Activated T-helper 9 cell treated with anti-CD3 and anti-CD28 coated beads, Interleukin-2, amount 50 U/mL, for 16 hours (primary cell): ENCODE data around the gene GALNT4.

Source experiments
- DNase-seq: peaks from one replicate; pipeline ENCODE4 v3.0.0-alpha.2; 2020; ENCODE audit warnings: low read depth

GALNT4 gene

GRCh38 chr12:89493670-89494302 is 30.8 kb downstream of the GALNT4 start:
- DNase-seq, result no peak

- no peak for DNase-seq
Measured at GRCh38 chr12:89492883-89493282, 31.7 kb downstream of the GALNT4 start.

- DNase-seq, result no peak
Measured at GRCh38 chr12:89490922-89491321, 33.7 kb downstream of the GALNT4 start.

- no peak for DNase-seq
Measured at GRCh38 chr12:89486264-89486663, 38.3 kb downstream of the GALNT4 start.

- no peak for DNase-seq
Measured at GRCh38 chr12:89484470-89484869, 40.1 kb downstream of the GALNT4 start.

GRCh38 chr12:89481213-89481914 is 43.2 kb downstream of the GALNT4 start:
- DNase-seq, result no peak

- DNase-seq, result no peak
Measured at GRCh38 chr12:89479982-89480381, 44.6 kb downstream of the GALNT4 start.

GRCh38 chr12:89477633-89478279 is 46.8 kb downstream of the GALNT4 start:
- no peak for DNase-seq

GRCh38 chr12:89476904-89477595 is 47.5 kb downstream of the GALNT4 start:
- no peak for DNase-seq

- no peak for DNase-seq
Measured at GRCh38 chr12:89476232-89476631, 48.4 kb downstream of the GALNT4 start.

- DNase-seq, result no peak
Measured at GRCh38 chr12:89475203-89475990, 49.2 kb downstream of the GALNT4 start.

GRCh38 chr12:89474615-89475014 is 50.0 kb downstream of the GALNT4 start:
- no peak for DNase-seq
